HepG2 (cell line): Measurements from ENCODE around the gene COMMD10. TPM values are rescaled to one million over a fixed set of nuclear protein-coding genes. Genes with fewer than 3 reads are reported as not detected.

Experiments used
- ATAC-seq: fragments of 200-7000 bp; cut with Tn5 transposase; 3 replicates; pipeline ENCODE4 v1.9.1; 2020; ENCODE audit warnings: mild to moderate bottlenecking, moderate library complexity
- BruUV-seq: library from RNA; stranded (reverse); fragments of 400-500 nt; replicated peaks from 2 replicates; lab custom pipeline; 2021; lab: Mats Ljungman, UMichigan
- CTCF ChIA-PET: fragments of 300-600 bp; formaldehyde crosslinking; extraction: SDS; loops from one replicate; lab custom pipeline; 2021; ENCODE audit warnings: low total read pairs, inconsistent platforms, low intra/inter-chr PET ratio; lab: Yijun Ruan, JAX
- POLR2A ChIA-PET: fragments of 350-600 bp; sonication (Branson Sonifier 250); formaldehyde crosslinking; loops from one replicate; lab custom pipeline; 2020; ENCODE audit warnings: antibody characterized with exemption, inconsistent platforms; lab: Yijun Ruan, JAX
- DNase-seq: peaks from one replicate; pipeline ENCODE4 v3.0.0-alpha.2; 2015; ENCODE audit warnings: low spot score
- FAIRE-seq: peaks from 3 replicates; lab custom pipeline; 2011; peaks lifted over from hg19 to GRCh38; lab: Jason Lieb, UNC
- H2AFZ ChIP-seq: one replicate; pipeline ENCODE4 v1.6.1; 2011; ENCODE audit warnings: low read length, inconsistent platforms
- H3K27ac ChIP-seq: fragments of 300-600 bp; 3 replicates; pipeline ENCODE4 v1.8.0; 2011; ENCODE audit warnings: mixed run types, mild to moderate bottlenecking, mixed read lengths, low read length, inconsistent platforms; ENCODE audit not compliant: insufficient read depth; ENCODE audit errors: extremely low read length
- H3K27me3 ChIP-seq, 2 experiments: fragments of 200-600 bp in 1 of 2; 2 replicates in 1 of 2; 3 replicates in 1 of 2; pipeline versions ENCODE4 v1.6.0 to v1.8.0; 2011; ENCODE audit warnings: low read length in 2 of 2, mild to moderate bottlenecking in 2 of 2, moderate library complexity in 2 of 2, inconsistent platforms in 1 of 2; ENCODE audit not compliant: insufficient read depth in 2 of 2, control insufficient read depth in 1 of 2
- H3K36me3 ChIP-seq, 2 experiments: fragments of 200-600 bp in 1 of 2; replicated peaks in 1 of 2; 2 replicates in 1 of 2; 3 replicates in 1 of 2; pipeline versions ENCODE4 v1.5.1 to v1.8.0; 2011; ENCODE audit warnings: low read length in 2 of 2, inconsistent platforms in 1 of 2; ENCODE audit not compliant: insufficient read depth in 2 of 2, control insufficient read depth in 1 of 2
- H3K4me1 ChIP-seq: 2 replicates; pipeline ENCODE4 v1.5.1; 2012; ENCODE audit warnings: low read length, inconsistent platforms; ENCODE audit not compliant: insufficient read depth
- H3K4me2 ChIP-seq: 2 replicates; pipeline ENCODE4 v1.6.0; 2011; ENCODE audit warnings: low read depth, low read length, inconsistent platforms
- H3K4me3 ChIP-seq, 3 experiments: fragments of 200-600 bp in 1 of 3; sonication (generic), shearing (Covaris generic) in 1 of 3; replicated peaks in 1 of 3; 2 replicates each; pipeline ENCODE4 v1.5.1; 2011 to 2016; ENCODE audit warnings: low read length in 3 of 3, inconsistent platforms in 2 of 3, low read depth in 2 of 3, mild to moderate bottlenecking in 2 of 3, control low read depth in 1 of 3, mixed read lengths in 1 of 3; ENCODE audit not compliant: insufficient read depth in 1 of 3
- H3K79me2 ChIP-seq: one replicate; pipeline ENCODE4 v1.6.1; 2011; ENCODE audit warnings: low read length, inconsistent platforms; ENCODE audit not compliant: insufficient read depth
- H3K9ac ChIP-seq: 2 replicates; pipeline ENCODE4 v1.6.0; 2011; ENCODE audit warnings: mild to moderate bottlenecking, low read depth, low read length, inconsistent platforms; ENCODE audit not compliant: insufficient read depth
- H3K9me3 ChIP-seq: 2 replicates; pipeline ENCODE4 v1.5.1; 2012; ENCODE audit warnings: mild to moderate bottlenecking, low read length
- H4K20me1 ChIP-seq: 2 replicates; pipeline ENCODE4 v1.6.0; 2011; ENCODE audit warnings: inconsistent platforms, mild to moderate bottlenecking, low read length, moderate library complexity; ENCODE audit not compliant: insufficient read depth
- EEA1 ChIP-seq: sonication (generic); formaldehyde crosslinking; IDR thresholded peaks from 2 replicates; pipeline ENCODE4 v1.5.1; 2020; ENCODE audit warnings: mild to moderate bottlenecking, missing genetic modification reagents, borderline replicate concordance
- SNAPC2 ChIP-seq: sonication (generic); formaldehyde crosslinking; IDR thresholded peaks from 2 replicates; pipeline ENCODE4 v1.8.1; 2022; ENCODE audit warnings: mild to moderate bottlenecking, missing genetic modification reagents
- THAP11 ChIP-seq: IDR thresholded peaks from 2 replicates; pipeline ENCODE4 v1.6.1; 2016; ENCODE audit warnings: missing biosample characterization, missing genetic modification reagents
- TOPORS ChIP-seq: sonication (generic); formaldehyde crosslinking; IDR thresholded peaks from 2 replicates; pipeline ENCODE4 v1.8.0; 2023; ENCODE audit warnings: mild to moderate bottlenecking, missing genetic modification reagents
- ZKSCAN8 ChIP-seq: IDR thresholded peaks from 2 replicates; pipeline ENCODE4 v1.6.1; 2016; ENCODE audit warnings: borderline replicate concordance, missing genetic modification reagents, missing compliant biosample characterization
- ZNF720 ChIP-seq: sonication (generic); formaldehyde crosslinking; IDR thresholded peaks from 2 replicates; pipeline ENCODE4 v1.4.0; 2020; ENCODE audit warnings: missing genetic modification reagents
- ZNF772 ChIP-seq: sonication (generic); formaldehyde crosslinking; IDR thresholded peaks from 2 replicates; pipeline ENCODE4 v1.5.0; 2020; ENCODE audit warnings: mild to moderate bottlenecking, missing genetic modification reagents
- in situ Hi-C: cut with HindIII; loops from 2 replicates; pipeline ENCODE4 v1.10.0; 2017; ENCODE audit warnings: low pct_unique_long_range_greater_than_20kb; ENCODE audit not compliant: extremely low pct_ligation_motif_present
- intact Hi-C: fragments of 100-400 bp; cut with micrococcal nuclease; formaldehyde crosslinking; loops from one replicate; pipeline ENCODE4 v1.10.0; 2022; ENCODE audit not compliant: unreplicated experiment
- polyA plus RNA-seq, 8 experiments: library from polyadenylated mRNA; depleted of rRNA in 3 of 8; stranded (reverse) in 7 of 8; unstranded in 1 of 8; fragments of >200 nt; fragmentation: Illumina TruSeq in 4 of 8; extraction: Trizol in 4 of 8; gene quantifications; 2 replicates each; pipeline versions ENCODE4 v1.2.1 to v1.2.3, GENCODE V29; 2011 to 2016; ENCODE audit warnings: low read depth in 4 of 8, missing spikeins in 1 of 8, mixed read lengths in 1 of 8; ENCODE audit not compliant: insufficient read depth in 1 of 8
- total RNA-seq, 5 experiments: library from RNA; depleted of rRNA; stranded (reverse); fragments of >200 nt; fragmentation: Illumina TruSeq; extraction: Trizol; gene quantifications; 2 replicates each; pipeline ENCODE4 v1.2.3, GENCODE V29; 2016; ENCODE audit warnings: low read depth in 1 of 5
- TF ChIP-seq, protein P1 (sequence below): sonication (generic); formaldehyde crosslinking; IDR thresholded peaks from 2 replicates; pipeline ENCODE4 v1.4.0; 2020; ENCODE audit warnings: low read depth, mild to moderate bottlenecking, missing genetic modification reagents
- TF ChIP-seq, protein P2 (sequence below): sonication (generic); IDR thresholded peaks from 2 replicates; pipeline ENCODE4 v1.6.1; 2016; ENCODE audit warnings: low read depth, borderline replicate concordance
- TF ChIP-seq, protein P3 (sequence below): sonication (generic); formaldehyde crosslinking; IDR thresholded peaks from 2 replicates; pipeline ENCODE4 v1.4.0; 2020; ENCODE audit warnings: mild to moderate bottlenecking, missing genetic modification reagents
- TF ChIP-seq, protein P4 (sequence below): sonication (generic); formaldehyde crosslinking; IDR thresholded peaks from 2 replicates; pipeline ENCODE4 v1.8.1; 2023; ENCODE audit warnings: mild to moderate bottlenecking, missing genetic modification reagents, borderline replicate concordance
- TF ChIP-seq, protein P5 (sequence below): sonication (generic); formaldehyde crosslinking; IDR thresholded peaks from 2 replicates; pipeline ENCODE4 v1.4.0; 2020; ENCODE audit warnings: mild to moderate bottlenecking, missing genetic modification reagents

The COMMD10 gene
- total and polyA plus RNA-seq, 2 of the 13 experiments (the other 11 are each of a cell fraction or from before 2014, with no cell fraction given) = 16.9 to 39.3 TPM

DNA sequence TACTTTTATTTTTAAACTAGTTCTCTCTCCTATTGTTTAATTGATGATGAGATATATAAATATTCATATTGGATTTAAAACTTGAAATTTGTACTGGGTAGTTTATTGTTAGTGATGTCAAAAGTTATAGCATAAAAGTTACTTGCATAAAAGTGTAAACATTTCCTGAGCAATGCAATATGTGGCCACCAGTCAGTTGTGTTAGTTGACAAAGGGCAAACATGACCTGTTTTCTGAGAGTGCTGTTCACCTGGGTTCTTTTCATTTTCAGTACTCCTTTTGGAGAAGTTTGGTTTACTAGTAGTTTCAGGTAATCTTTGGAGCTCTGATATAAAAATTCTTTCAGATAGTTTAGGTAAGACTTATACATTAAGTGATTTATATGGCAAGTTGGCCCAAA, 69.4 kb downstream of the COMMD10 start:
- H3K4me2 ChIP-seq = no peak overlapping the region
- no peak overlapping the region for H3K27ac ChIP-seq
- no peak for FAIRE-seq
- H3K27me3 ChIP-seq = no peaks in the 10 kb centered on the region
- no peaks in the 10 kb centered on the region for H3K36me3 ChIP-seq
- intact Hi-C loops = no loop called here
- TF ChIP-seq ZNF720 (CRISPR knock-in tag) (no peak), EEA1 (CRISPR knock-in tag) (no peak), ZKSCAN8 (CRISPR knock-in tag) (no peak), THAP11 (no peak), ZNF772 (no peak), TOPORS (CRISPR knock-in tag) (no peak), SNAPC2 (CRISPR knock-in tag) (no peak)
- TF ChIP-seq, protein P1, sequence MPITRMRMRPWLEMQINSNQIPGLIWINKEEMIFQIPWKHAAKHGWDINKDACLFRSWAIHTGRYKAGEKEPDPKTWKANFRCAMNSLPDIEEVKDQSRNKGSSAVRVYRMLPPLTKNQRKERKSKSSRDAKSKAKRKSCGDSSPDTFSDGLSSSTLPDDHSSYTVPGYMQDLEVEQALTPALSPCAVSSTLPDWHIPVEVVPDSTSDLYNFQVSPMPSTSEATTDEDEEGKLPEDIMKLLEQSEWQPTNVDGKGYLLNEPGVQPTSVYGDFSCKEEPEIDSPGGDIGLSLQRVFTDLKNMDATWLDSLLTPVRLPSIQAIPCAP = no peak
- TF ChIP-seq, protein P2, sequence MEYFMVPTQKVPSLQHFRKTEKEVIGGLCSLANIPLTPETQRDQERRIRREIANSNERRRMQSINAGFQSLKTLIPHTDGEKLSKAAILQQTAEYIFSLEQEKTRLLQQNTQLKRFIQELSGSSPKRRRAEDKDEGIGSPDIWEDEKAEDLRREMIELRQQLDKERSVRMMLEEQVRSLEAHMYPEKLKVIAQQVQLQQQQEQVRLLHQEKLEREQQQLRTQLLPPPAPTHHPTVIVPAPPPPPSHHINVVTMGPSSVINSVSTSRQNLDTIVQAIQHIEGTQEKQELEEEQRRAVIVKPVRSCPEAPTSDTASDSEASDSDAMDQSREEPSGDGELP = no peak
- TF ChIP-seq, protein P3, sequence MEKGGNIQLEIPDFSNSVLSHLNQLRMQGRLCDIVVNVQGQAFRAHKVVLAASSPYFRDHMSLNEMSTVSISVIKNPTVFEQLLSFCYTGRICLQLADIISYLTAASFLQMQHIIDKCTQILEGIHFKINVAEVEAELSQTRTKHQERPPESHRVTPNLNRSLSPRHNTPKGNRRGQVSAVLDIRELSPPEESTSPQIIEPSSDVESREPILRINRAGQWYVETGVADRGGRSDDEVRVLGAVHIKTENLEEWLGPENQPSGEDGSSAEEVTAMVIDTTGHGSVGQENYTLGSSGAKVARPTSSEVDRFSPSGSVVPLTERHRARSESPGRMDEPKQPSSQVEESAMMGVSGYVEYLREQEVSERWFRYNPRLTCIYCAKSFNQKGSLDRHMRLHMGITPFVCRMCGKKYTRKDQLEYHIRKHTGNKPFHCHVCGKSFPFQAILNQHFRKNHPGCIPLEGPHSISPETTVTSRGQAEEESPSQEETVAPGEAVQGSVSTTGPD = no peak
- TF ChIP-seq, protein P4, sequence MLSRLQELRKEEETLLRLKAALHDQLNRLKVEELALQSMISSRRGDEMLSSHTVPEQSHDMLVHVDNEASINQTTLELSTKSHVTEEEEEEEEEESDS (CRISPR knock-in tag) = no peak
- TF ChIP-seq, protein P5, sequence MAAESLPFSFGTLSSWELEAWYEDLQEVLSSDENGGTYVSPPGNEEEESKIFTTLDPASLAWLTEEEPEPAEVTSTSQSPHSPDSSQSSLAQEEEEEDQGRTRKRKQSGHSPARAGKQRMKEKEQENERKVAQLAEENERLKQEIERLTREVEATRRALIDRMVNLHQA (CRISPR knock-in tag) = no peak
- H3K9ac ChIP-seq = no peak overlapping the region
- no peak overlapping the region for H3K4me3 ChIP-seq
- no TSS peak for BruUV-seq
- no peak overlapping the region for H2AFZ ChIP-seq
- peak; percentile 3 for DNase-seq
- H4K20me1 ChIP-seq = no peaks in the 10 kb centered on the region
- H3K79me2 ChIP-seq = no peaks in the 10 kb centered on the region
- in situ Hi-C loops = no loop called here
- ChIA-PET CTCF (no interaction called here), POLR2A (no interaction called here)
- ATAC-seq = peak; percentile 57; the same call in 2 of the 3 replicates
- H3K9me3 ChIP-seq = no peaks in the 10 kb centered on the region
- peaks cover 19% of the 10 kb centered on the region for H3K4me1 ChIP-seq
